HepG2 (cell line): Measurements from ENCODE around the gene CPVL. TPM values are rescaled to one million over a fixed set of nuclear protein-coding genes. Genes with fewer than 3 reads are reported as not detected.

Experiments
- ATAC-seq: fragments of 200-7000 bp; cut with Tn5 transposase; 3 replicates; pipeline ENCODE4 v1.9.1; 2020; ENCODE audit warnings: mild to moderate bottlenecking, moderate library complexity
- BruUV-seq: library from RNA; stranded (reverse); fragments of 400-500 nt; replicated peaks from 2 replicates; lab custom pipeline; 2021; lab: Mats Ljungman, UMichigan
- CTCF ChIA-PET: fragments of 300-600 bp; formaldehyde crosslinking; extraction: SDS; loops from one replicate; lab custom pipeline; 2021; ENCODE audit warnings: low total read pairs, inconsistent platforms, low intra/inter-chr PET ratio; lab: Yijun Ruan, JAX
- POLR2A ChIA-PET: fragments of 350-600 bp; sonication (Branson Sonifier 250); formaldehyde crosslinking; loops from one replicate; lab custom pipeline; 2020; ENCODE audit warnings: antibody characterized with exemption, inconsistent platforms; lab: Yijun Ruan, JAX
- DNase-seq: peaks from one replicate; pipeline ENCODE4 v3.0.0-alpha.2; 2015; ENCODE audit warnings: low spot score
- FAIRE-seq: peaks from 3 replicates; lab custom pipeline; 2011; peaks lifted over from hg19 to GRCh38; lab: Jason Lieb, UNC
- H2AFZ ChIP-seq: one replicate; pipeline ENCODE4 v1.6.1; 2011; ENCODE audit warnings: low read length, inconsistent platforms
- H3K27ac ChIP-seq: fragments of 300-600 bp; 3 replicates; pipeline ENCODE4 v1.8.0; 2011; ENCODE audit warnings: mixed run types, mild to moderate bottlenecking, mixed read lengths, low read length, inconsistent platforms; ENCODE audit not compliant: insufficient read depth; ENCODE audit errors: extremely low read length
- H3K27me3 ChIP-seq, 2 experiments: fragments of 200-600 bp in 1 of 2; 2 replicates in 1 of 2; 3 replicates in 1 of 2; pipeline versions ENCODE4 v1.6.0 to v1.8.0; 2011; ENCODE audit warnings: low read length in 2 of 2, mild to moderate bottlenecking in 2 of 2, moderate library complexity in 2 of 2, inconsistent platforms in 1 of 2; ENCODE audit not compliant: insufficient read depth in 2 of 2, control insufficient read depth in 1 of 2
- H3K36me3 ChIP-seq, 2 experiments: fragments of 200-600 bp in 1 of 2; replicated peaks in 1 of 2; 2 replicates in 1 of 2; 3 replicates in 1 of 2; pipeline versions ENCODE4 v1.5.1 to v1.8.0; 2011; ENCODE audit warnings: low read length in 2 of 2, inconsistent platforms in 1 of 2; ENCODE audit not compliant: insufficient read depth in 2 of 2, control insufficient read depth in 1 of 2
- H3K4me1 ChIP-seq: 2 replicates; pipeline ENCODE4 v1.5.1; 2012; ENCODE audit warnings: low read length, inconsistent platforms; ENCODE audit not compliant: insufficient read depth
- H3K4me2 ChIP-seq: 2 replicates; pipeline ENCODE4 v1.6.0; 2011; ENCODE audit warnings: low read depth, low read length, inconsistent platforms
- H3K4me3 ChIP-seq, 3 experiments: fragments of 200-600 bp in 1 of 3; sonication (generic), shearing (Covaris generic) in 1 of 3; replicated peaks in 1 of 3; 2 replicates each; pipeline ENCODE4 v1.5.1; 2011 to 2016; ENCODE audit warnings: low read length in 3 of 3, inconsistent platforms in 2 of 3, low read depth in 2 of 3, mild to moderate bottlenecking in 2 of 3, control low read depth in 1 of 3, mixed read lengths in 1 of 3; ENCODE audit not compliant: insufficient read depth in 1 of 3
- H3K79me2 ChIP-seq: one replicate; pipeline ENCODE4 v1.6.1; 2011; ENCODE audit warnings: low read length, inconsistent platforms; ENCODE audit not compliant: insufficient read depth
- H3K9ac ChIP-seq: 2 replicates; pipeline ENCODE4 v1.6.0; 2011; ENCODE audit warnings: mild to moderate bottlenecking, low read depth, low read length, inconsistent platforms; ENCODE audit not compliant: insufficient read depth
- H3K9me3 ChIP-seq: 2 replicates; pipeline ENCODE4 v1.5.1; 2012; ENCODE audit warnings: mild to moderate bottlenecking, low read length
- H4K20me1 ChIP-seq: 2 replicates; pipeline ENCODE4 v1.6.0; 2011; ENCODE audit warnings: inconsistent platforms, mild to moderate bottlenecking, low read length, moderate library complexity; ENCODE audit not compliant: insufficient read depth
- CREM ChIP-seq, 2 experiments: sonication (generic) in 1 of 2; formaldehyde crosslinking in 1 of 2; IDR thresholded peaks; 2 replicates each; pipeline versions ENCODE4 v1.4.0 to v1.6.1; 2016 to 2020; ENCODE audit warnings: antibody characterized with exemption in 1 of 2, mild to moderate bottlenecking in 1 of 2, missing genetic modification reagents in 1 of 2
- GABPB1 ChIP-seq: IDR thresholded peaks from 2 replicates; pipeline ENCODE4 v1.6.1; 2016; ENCODE audit warnings: mild to moderate bottlenecking, missing genetic modification reagents, moderate library complexity, missing compliant biosample characterization
- MNT ChIP-seq: fragments of 450-650 bp; IDR thresholded peaks from 2 replicates; pipeline ENCODE4 v1.6.1; 2016
- SNAPC2 ChIP-seq: sonication (generic); formaldehyde crosslinking; IDR thresholded peaks from 2 replicates; pipeline ENCODE4 v1.8.1; 2022; ENCODE audit warnings: mild to moderate bottlenecking, missing genetic modification reagents
- SRSF4 ChIP-seq: fragments of 200-400 bp; formaldehyde crosslinking; IDR thresholded peaks from one replicate; pipeline ENCODE4 v1.6.1; 2018; ENCODE audit warnings: mild to moderate bottlenecking, low read depth, low read length, moderate library complexity; ENCODE audit not compliant: poor library complexity, severe bottlenecking
- TAF1 ChIP-seq: sonication (generic); formaldehyde crosslinking; IDR thresholded peaks from 2 replicates; pipeline ENCODE4 v1.4.0; 2020; ENCODE audit warnings: missing genetic modification reagents
- ZNF205 ChIP-seq: IDR thresholded peaks from 2 replicates; pipeline ENCODE4 v1.6.1; 2018; ENCODE audit warnings: missing biosample characterization, missing genetic modification reagents
- ZNF3 ChIP-seq: IDR thresholded peaks from 2 replicates; pipeline ENCODE4 v1.7.0; 2017; ENCODE audit warnings: inconsistent platforms
- ZNF33B ChIP-seq: sonication (generic); formaldehyde crosslinking; IDR thresholded peaks from 2 replicates; pipeline ENCODE4 v1.5.1; 2020; ENCODE audit warnings: mild to moderate bottlenecking, missing genetic modification reagents
- ZNF383 ChIP-seq: sonication (generic); formaldehyde crosslinking; IDR thresholded peaks from 2 replicates; pipeline ENCODE4 v1.4.0; 2020; ENCODE audit warnings: missing genetic modification reagents, mild to moderate bottlenecking, borderline replicate concordance
- ZNF576 ChIP-seq: sonication (generic); formaldehyde crosslinking; IDR thresholded peaks from 2 replicates; pipeline ENCODE4 v1.4.0; 2020; ENCODE audit warnings: mild to moderate bottlenecking, missing genetic modification reagents
- ZNF616 ChIP-seq: sonication (generic); formaldehyde crosslinking; IDR thresholded peaks from 2 replicates; pipeline ENCODE4 v1.5.0; 2020; ENCODE audit warnings: low read depth, mild to moderate bottlenecking, missing genetic modification reagents
- ZNF670 ChIP-seq: sonication (generic); formaldehyde crosslinking; IDR thresholded peaks from 2 replicates; pipeline ENCODE4 v1.8.0; 2022; ENCODE audit warnings: mild to moderate bottlenecking, missing genetic modification reagents, borderline replicate concordance
- ZNF775 ChIP-seq: sonication (generic); formaldehyde crosslinking; IDR thresholded peaks from 2 replicates; pipeline ENCODE4 v1.4.0; 2020; ENCODE audit warnings: missing genetic modification reagents, mild to moderate bottlenecking, moderate library complexity, borderline replicate concordance
- in situ Hi-C: cut with HindIII; loops from 2 replicates; pipeline ENCODE4 v1.10.0; 2017; ENCODE audit warnings: low pct_unique_long_range_greater_than_20kb; ENCODE audit not compliant: extremely low pct_ligation_motif_present
- intact Hi-C: fragments of 100-400 bp; cut with micrococcal nuclease; formaldehyde crosslinking; loops from one replicate; pipeline ENCODE4 v1.10.0; 2022; ENCODE audit not compliant: unreplicated experiment
- polyA plus RNA-seq, 8 experiments: library from polyadenylated mRNA; depleted of rRNA in 3 of 8; stranded (reverse) in 7 of 8; unstranded in 1 of 8; fragments of >200 nt; fragmentation: Illumina TruSeq in 4 of 8; extraction: Trizol in 4 of 8; gene quantifications; 2 replicates each; pipeline versions ENCODE4 v1.2.1 to v1.2.3, GENCODE V29; 2011 to 2016; ENCODE audit warnings: low read depth in 4 of 8, missing spikeins in 1 of 8, mixed read lengths in 1 of 8; ENCODE audit not compliant: insufficient read depth in 1 of 8
- total RNA-seq, 5 experiments: library from RNA; depleted of rRNA; stranded (reverse); fragments of >200 nt; fragmentation: Illumina TruSeq; extraction: Trizol; gene quantifications; 2 replicates each; pipeline ENCODE4 v1.2.3, GENCODE V29; 2016; ENCODE audit warnings: low read depth in 1 of 5

CPVL gene
- total and polyA plus RNA-seq, 2 of the 13 experiments (the other 11 are each of a cell fraction or from before 2014, with no cell fraction given): 59.2 to 294 TPM

GRCh38 chr7:28984217-28984616 is 162.1 kb downstream of the CPVL start:
- no peak for ATAC-seq
- H3K4me3 ChIP-seq: no peak overlapping the region
- no peak overlapping the region for H3K27ac ChIP-seq
- peaks cover 14% of the 10 kb centered on the region; the same call in 1 of the 2 replicates for H3K4me1 ChIP-seq
- no peak for FAIRE-seq
- H3K9me3 ChIP-seq: no peaks in the 10 kb centered on the region
- no peak overlapping the region for H3K4me2 ChIP-seq
- no peaks in the 10 kb centered on the region for H3K79me2 ChIP-seq
- H3K36me3 ChIP-seq: no peaks in the 10 kb centered on the region
- DNase-seq: no peak
- no TSS peak for BruUV-seq
- H3K27me3 ChIP-seq: no peaks in the 10 kb centered on the region
- no peaks in the 10 kb centered on the region for H4K20me1 ChIP-seq
- intact Hi-C loops: no loop called here
- ChIA-PET POLR2A (no interaction called here), CTCF (no interaction called here)
- TF ChIP-seq SNAPC2 (CRISPR knock-in tag): no peak
- no peak for TF ChIP-seq ZNF576
- no peak for TF ChIP-seq SRSF4
- TF ChIP-seq ZNF616: no peak
- TF ChIP-seq ZNF383 (CRISPR knock-in tag): no peak
- no peak for TF ChIP-seq ZNF775
- TF ChIP-seq MNT: no peak
- no peak for TF ChIP-seq GABPB1 (CRISPR knock-in tag)
- TF ChIP-seq ZNF33B (CRISPR knock-in tag): no peak
- TF ChIP-seq ZNF670: no peak
- no peak for TF ChIP-seq ZNF205
- no peak for TF ChIP-seq TAF1 (CRISPR knock-in tag)
- TF ChIP-seq ZNF3: no peak
- no peak for TF ChIP-seq CREM (IDR thresholded peaks at IDR 0.05)
- no peak for TF ChIP-seq CREM (CRISPR knock-in tag; IDR thresholded peaks at IDR 0.05)
- H2AFZ ChIP-seq: no peak overlapping the region
- no peak overlapping the region for H3K9ac ChIP-seq
- in situ Hi-C loops: no loop called here
